ENCODE measurements around the gene REX1BD. TPM values are rescaled to one million over a fixed set of nuclear protein-coding genes. Genes with fewer than 3 reads are reported as not detected.

Gene REX1BD
- total RNA-seq, 2 donors from 2014 or later, result 146 to 214 TPM

DNA sequence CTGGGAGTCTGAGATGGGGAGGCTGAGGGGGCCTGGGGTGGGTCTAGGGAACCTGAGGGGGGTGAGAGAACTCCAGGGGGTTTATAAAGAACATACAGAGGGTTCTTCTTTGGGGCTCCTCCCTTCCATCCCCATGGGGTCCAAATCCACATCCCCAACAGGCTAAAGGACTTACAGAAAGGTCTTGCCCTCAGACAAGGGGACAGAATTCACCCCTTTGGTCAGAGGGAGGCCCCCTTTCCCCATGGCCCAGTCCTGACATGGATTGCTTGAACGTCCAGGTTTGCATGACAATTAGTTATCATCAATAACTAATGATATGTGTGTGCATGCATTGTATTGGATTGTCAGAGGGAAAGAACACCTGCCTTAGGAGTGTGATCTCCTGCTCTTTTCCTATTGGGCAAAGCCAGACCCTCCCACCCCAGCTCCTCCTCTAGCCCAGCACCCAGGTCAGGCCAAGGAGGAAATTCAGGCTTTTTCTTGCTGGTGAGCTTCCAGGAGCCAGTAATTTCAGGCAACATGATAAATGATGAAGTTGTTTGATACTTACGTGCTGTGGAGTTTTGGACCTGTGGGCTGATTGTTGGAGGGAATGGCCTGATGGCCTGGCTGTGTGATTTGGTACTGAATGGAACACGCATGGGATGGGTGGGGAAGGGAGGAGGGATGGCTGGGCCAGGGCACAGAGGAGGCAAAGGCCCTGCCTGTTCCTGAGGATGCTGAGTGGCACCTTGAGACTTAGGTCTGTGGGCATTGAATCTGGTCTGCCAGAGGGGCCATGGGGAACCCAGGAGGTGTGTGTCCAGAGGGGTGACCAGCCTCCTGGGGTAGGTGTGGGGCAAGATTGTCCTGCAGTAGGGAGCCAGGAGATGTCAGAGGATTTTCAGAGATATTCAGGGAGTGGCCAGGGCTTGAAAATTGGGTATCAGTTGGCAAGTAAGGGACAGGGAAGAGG lies 49.4 kb downstream of the REX1BD start:
- ATAC-seq (peak; percentile 57), DNase-seq (peak; percentile 79 to 92 (median 86))
- Histone ChIP-seq H3K9me3 (no peaks in the 10 kb centered on the region), H3K4me3 (no peak overlapping the region), H3K4me1 (peaks cover 27% of the 10 kb centered on the region), H3K27ac (peak overlapping the region; percentile 82 to 97 (median 96)), H3K36me3 (replicated peaks in 1 of 2; ENCODE audit: insufficient read depth in 1 of 2, low read depth in 2 of 2) (no peaks in the 10 kb centered on the region), H3K27me3 (no peaks in the 10 kb centered on the region)
- WGBS, 2 donors, result 12 to 13% methylated on average over 3 of the region's 3 CpGs
- intact Hi-C loops (cut with DNase I), result no loop called here
- TF ChIP-seq CTCF (IDR thresholded peaks at IDR 0.05) (peak in 4 of 7 experiments; percentile 15 to 34 (median 19)), POLR2A (IDR thresholded peaks at IDR 0.05) (no peak)

GRCh38 chr19:18639706-18640243 lies 51.2 kb downstream of the REX1BD start:
- H3K27ac ChIP-seq, result peak overlapping the region in 1 of 4 donors; percentile 14
- ATAC-seq, result no peak
- 54 to 57% methylated on average over 8 of the region's 8 CpGs for WGBS, 2 donors
- H3K4me1 ChIP-seq, result peaks cover 23% of the 10 kb centered on the region
- intact Hi-C loops (cut with DNase I), result no loop called here
- no peak for DNase-seq
- H3K27me3 ChIP-seq, result no peaks in the 10 kb centered on the region
- H3K9me3 ChIP-seq, result no peaks in the 10 kb centered on the region
- no peak for TF ChIP-seq POLR2A (IDR thresholded peaks at IDR 0.05)
- TF ChIP-seq CTCF (IDR thresholded peaks at IDR 0.05), result no peak
- H3K4me3 ChIP-seq, result no peak overlapping the region
- H3K36me3 ChIP-seq (replicated peaks in 1 of 2; ENCODE audit: insufficient read depth in 1 of 2, low read depth in 2 of 2), result no peaks in the 10 kb centered on the region

Small RNAs within 50 kb of the gene (small RNA-seq; reads per million reads assigned to genes)
- gene RN7SL155P, result not detected

Other genes with a start within 250 kb of the REX1BD start
- gene PGPEP1, start 248.2 kb upstream of the REX1BD start, total RNA-seq, result 10 to 100 TPM; 22.1 to 37.6 TPM
- gene GDF15, start 202.6 kb upstream of the REX1BD start, total RNA-seq, result 10 to 100 TPM; 40.5 to 86.1 TPM
- gene LRRC25, start 191.2 kb upstream of the REX1BD start, total RNA-seq, result 1 to 10 TPM in 1 of 2 donors, not detected in 1; 4.4 TPM
- gene SSBP4, start 169.4 kb upstream of the REX1BD start, total RNA-seq, result 10 to 100 TPM; 50.1 to 63.9 TPM
- 10 to 100 TPM; 52.7 to 72.8 TPM for gene ISYNA1, start 150.7 kb upstream of the REX1BD start, total RNA-seq
- gene ELL, start 66.7 kb upstream of the REX1BD start, total RNA-seq, result 10 to 100 TPM; 12.5 to 14.2 TPM
- gene FKBP8, start 45.2 kb upstream of the REX1BD start, total RNA-seq, result 100 to 1,000 TPM; 235 to 247 TPM
- gene KXD1, start 30.9 kb upstream of the REX1BD start, total RNA-seq, result 10 to 100 TPM; 62.6 to 71.1 TPM
- 100 to 1,000 TPM; 242 to 358 TPM for gene UBA52, start 16.9 kb upstream of the REX1BD start, total RNA-seq
- gene CRLF1, start 18.0 kb downstream of the REX1BD start, total RNA-seq, result 10 to 100 TPM; 23.3 to 40.2 TPM
- 1 to 10 TPM in 1 of 2 donors, under 1 TPM in 1; 0.66 to 2.1 TPM for gene TMEM59L, start 24.1 kb downstream of the REX1BD start, total RNA-seq
- 1 to 10 TPM; 3.6 to 8.9 TPM for gene KLHL26, start 48.2 kb downstream of the REX1BD start, total RNA-seq
- gene CRTC1, start 94.9 kb downstream of the REX1BD start, total RNA-seq, result 1 to 10 TPM; 4.9 to 6.5 TPM
- 1 to 10 TPM in 1 of 2 donors, under 1 TPM in 1; 0.33 to 6.0 TPM for gene COMP, start 202.5 kb downstream of the REX1BD start, total RNA-seq
- 10 to 100 TPM; 38.9 to 59.0 TPM for gene UPF1, start 243.2 kb downstream of the REX1BD start, total RNA-seq